ENCODE results near the gene TREML4.

The TREML4 gene

DNA sequence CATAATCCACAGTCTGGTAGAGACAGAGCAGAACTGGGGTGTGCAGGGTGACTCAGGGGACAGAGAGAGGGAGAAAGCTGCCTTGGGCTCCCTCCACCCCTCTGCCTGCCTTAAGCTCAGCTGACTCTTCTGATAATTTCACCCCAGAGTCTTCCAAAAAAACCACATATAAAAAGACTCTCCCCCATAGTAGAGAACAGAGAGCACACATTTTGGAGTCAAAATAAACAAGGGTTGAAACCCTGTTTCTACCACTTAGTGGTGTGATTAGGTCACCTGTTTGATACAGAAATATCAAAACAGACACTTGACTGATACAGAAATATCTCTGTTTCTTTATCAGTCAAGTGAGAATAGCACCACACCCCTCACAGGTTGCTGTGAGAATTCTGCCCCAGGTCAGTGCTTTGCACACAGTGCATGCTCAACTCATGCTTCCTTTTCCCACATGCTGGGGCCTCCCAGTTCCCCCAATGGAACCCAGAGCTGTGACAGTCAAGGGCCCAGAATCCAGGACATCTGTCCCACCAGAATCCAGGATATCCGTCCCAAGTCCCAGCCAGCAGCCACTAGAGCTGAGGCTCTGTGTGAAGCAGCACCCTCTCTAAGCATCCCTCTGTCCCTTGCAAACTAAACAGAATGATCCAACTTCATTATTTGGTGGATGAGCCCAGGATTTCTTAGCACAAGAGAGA lies 28.4 kb upstream of the TREML4 start:
- no peak for TF ChIP-seq CTCF (IDR thresholded peaks at IDR 0.05)

GRCh38 chr6:41200296-41200900 lies 27.8 kb upstream of the TREML4 start:
- TF ChIP-seq CTCF (IDR thresholded peaks at IDR 0.05) = no peak

DNA sequence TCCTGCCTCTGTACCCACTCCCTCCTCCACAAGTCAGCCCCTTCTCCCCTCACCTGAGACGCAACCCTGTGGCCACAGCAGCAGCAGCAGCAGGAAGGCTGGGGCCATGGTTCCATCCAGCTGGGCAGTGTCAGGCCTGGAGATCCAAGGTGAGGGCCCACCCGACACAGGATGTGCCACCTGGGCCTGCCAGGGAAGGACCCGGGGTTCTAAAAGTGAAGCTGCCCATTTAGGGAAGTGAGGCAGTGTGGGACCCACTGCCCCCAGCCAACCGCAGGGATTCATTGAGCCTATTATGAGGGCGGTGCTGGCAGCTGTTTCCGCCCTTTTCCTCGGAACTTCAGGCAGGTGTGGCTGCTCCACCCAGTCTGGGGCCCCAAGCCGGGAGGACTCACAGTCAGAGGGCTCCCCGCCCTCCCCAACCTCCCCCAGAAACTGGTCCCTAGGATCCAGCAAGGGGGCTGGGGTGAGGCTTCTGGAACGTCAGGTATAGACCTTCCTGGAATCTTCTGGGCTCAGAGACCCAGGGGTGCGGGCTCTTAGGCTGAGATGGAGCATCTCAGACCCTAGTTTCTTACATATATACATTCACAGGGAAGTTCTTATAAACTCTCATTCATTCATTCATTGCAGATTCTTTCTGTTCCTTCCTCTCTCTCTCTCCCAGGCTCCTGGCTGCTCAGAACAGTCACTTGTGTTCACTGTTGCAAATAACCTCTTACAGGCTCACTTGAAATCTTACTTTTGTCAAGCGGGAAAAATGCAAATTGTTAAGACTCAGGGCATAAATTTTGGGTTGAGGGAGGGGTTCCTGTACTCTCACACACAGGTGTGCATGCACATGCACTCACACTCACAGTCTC lies 27.0 kb upstream of the TREML4 start, which contains the start of gene TREML2:
Gene TREML2, minus strand, starts transcription at position 249 of the 863 bp plus-strand sequence. Its CDS starts 141 bp downstream, at position 108.
- TF ChIP-seq CTCF (IDR thresholded peaks at IDR 0.05) = no peak

- no peak for TF ChIP-seq CTCF (IDR thresholded peaks at IDR 0.05)
These were observed 26.4 kb upstream of the TREML4 start for GRCh38 chr6:41201764-41202173.

DNA sequence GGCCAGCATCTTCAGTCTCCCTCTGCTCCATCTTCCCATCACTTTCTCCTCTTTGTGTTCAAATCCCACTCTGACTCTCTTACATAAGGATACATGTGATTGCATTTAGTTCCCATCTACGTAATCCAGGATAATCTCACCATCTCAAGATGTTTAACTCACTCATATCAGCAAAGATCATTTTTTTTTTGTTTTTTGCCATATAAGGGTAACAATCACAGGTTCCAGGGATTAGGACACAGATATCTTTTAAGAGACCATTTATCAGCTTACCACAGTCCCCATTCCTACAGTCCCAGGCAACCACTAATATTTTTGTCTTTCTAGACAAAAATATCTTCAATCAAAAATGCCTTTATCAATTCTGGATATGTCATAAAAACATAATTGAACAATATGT lies 24.0 kb upstream of the TREML4 start:
- no peak for TF ChIP-seq CTCF (IDR thresholded peaks at IDR 0.05)

GRCh38 chr6:41208439-41209106 lies 19.6 kb upstream of the TREML4 start:
- no peak for TF ChIP-seq CTCF (IDR thresholded peaks at IDR 0.05)

Measured in LNCAP (cell line).